Progenitor cell of endocrine pancreas (in vitro differentiated cells): Measurements from ENCODE around the gene ITGB8. TPM values are rescaled to one million over a fixed set of nuclear protein-coding genes. Genes with fewer than 3 reads are reported as not detected.

ENCODE experiments used
- DNase-seq: peaks from one replicate; pipeline ENCODE4 v3.0.0; 2021; ENCODE audit warnings: low spot score; ENCODE audit not compliant: unreplicated experiment
- H3K27ac Mint-ChIP-seq: 2 replicates; pipeline ENCODE4 v1.8.0; 2021; ENCODE audit warnings: mild to moderate bottlenecking, moderate library complexity, mixed read lengths
- H3K27me3 Mint-ChIP-seq: 2 replicates; pipeline ENCODE4 v1.8.0; 2021; ENCODE audit warnings: mixed read lengths
- H3K36me3 Mint-ChIP-seq: 2 replicates; pipeline ENCODE4 v1.8.0; 2022; ENCODE audit warnings: mixed read lengths; ENCODE audit not compliant: insufficient read depth
- H3K4me1 Mint-ChIP-seq: 2 replicates; pipeline ENCODE4 v1.8.0; 2021; ENCODE audit warnings: low read depth, mixed read lengths
- H3K4me3 Mint-ChIP-seq: 2 replicates; pipeline ENCODE4 v1.8.0; 2021; ENCODE audit warnings: low read depth, mild to moderate bottlenecking, moderate library complexity, mixed read lengths
- H3K9me3 Mint-ChIP-seq: 2 replicates; pipeline ENCODE4 v1.8.0; 2021; ENCODE audit warnings: low read depth, mixed read lengths
- total RNA-seq: library from RNA; stranded (reverse); gene quantifications from 2 replicates; pipeline ENCODE4 v1.2.1, GENCODE V29; 2021
- TF ChIP-seq, protein P1 (sequence below): fragments of 200-600 bp; sonication (generic); IDR thresholded peaks from one replicate; pipeline ENCODE4 v1.5.0; 2021; ENCODE audit warnings: antibody characterized with exemption, mild to moderate bottlenecking; ENCODE audit not compliant: unreplicated experiment

The ITGB8 gene
- total RNA-seq, 1 donor from 2014 or later: 37.2 TPM

DNA sequence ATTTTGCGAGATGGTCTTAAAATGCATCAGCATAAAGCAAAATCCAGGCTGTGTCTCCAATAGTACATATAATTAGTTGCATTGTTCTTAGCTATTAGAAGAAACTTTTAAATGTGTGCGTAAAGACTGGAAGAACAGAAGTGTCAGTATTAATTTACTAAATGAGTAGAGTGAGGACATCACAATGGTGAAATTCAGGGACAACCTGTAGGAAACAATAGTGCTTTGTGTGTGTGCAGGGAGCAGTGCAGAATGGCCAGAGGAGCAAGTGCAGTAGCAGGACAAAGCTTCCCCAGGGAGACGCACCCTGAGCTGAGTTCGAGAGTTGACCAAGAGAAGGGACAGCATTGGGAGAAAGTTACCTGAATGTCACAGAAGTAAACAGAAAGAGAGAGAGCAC, 13.7 kb downstream of the ITGB8 start:
- H3K36me3 Mint-ChIP-seq: peaks cover 24% of the 10 kb centered on the region
- no peak overlapping the region for H3K4me3 Mint-ChIP-seq
- H3K27me3 Mint-ChIP-seq: no peaks in the 10 kb centered on the region
- H3K27ac Mint-ChIP-seq: no peak overlapping the region
- no peak for DNase-seq
- H3K4me1 Mint-ChIP-seq: peaks cover 26% of the 10 kb centered on the region
- H3K9me3 Mint-ChIP-seq: no peaks in the 10 kb centered on the region
- TF ChIP-seq, protein P1, sequence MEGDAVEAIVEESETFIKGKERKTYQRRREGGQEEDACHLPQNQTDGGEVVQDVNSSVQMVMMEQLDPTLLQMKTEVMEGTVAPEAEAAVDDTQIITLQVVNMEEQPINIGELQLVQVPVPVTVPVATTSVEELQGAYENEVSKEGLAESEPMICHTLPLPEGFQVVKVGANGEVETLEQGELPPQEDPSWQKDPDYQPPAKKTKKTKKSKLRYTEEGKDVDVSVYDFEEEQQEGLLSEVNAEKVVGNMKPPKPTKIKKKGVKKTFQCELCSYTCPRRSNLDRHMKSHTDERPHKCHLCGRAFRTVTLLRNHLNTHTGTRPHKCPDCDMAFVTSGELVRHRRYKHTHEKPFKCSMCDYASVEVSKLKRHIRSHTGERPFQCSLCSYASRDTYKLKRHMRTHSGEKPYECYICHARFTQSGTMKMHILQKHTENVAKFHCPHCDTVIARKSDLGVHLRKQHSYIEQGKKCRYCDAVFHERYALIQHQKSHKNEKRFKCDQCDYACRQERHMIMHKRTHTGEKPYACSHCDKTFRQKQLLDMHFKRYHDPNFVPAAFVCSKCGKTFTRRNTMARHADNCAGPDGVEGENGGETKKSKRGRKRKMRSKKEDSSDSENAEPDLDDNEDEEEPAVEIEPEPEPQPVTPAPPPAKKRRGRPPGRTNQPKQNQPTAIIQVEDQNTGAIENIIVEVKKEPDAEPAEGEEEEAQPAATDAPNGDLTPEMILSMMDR: no peak

DNA sequence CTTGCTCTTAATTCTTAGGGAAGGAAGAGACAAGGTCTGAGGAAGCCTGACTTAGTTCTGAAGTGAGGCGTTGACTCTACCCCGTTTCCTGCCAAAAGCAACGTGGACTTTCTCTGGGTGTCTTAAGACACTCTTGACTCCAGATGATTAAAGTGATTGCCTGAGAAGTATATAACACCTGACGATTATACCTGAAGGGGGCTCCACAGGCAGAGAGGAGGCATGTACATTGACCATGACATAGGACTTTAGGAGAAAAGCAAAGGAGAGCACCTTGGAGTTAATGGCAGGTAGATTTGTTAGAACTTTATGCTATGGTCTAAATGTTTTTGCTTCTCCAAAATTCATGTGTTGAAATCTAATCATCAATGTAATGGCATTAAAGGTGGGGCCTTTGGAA, 15.9 kb downstream of the ITGB8 start:
- DNase-seq: no peak
- Mint-ChIP-seq H3K4me1 (peaks cover 11% of the 10 kb centered on the region), H3K27me3 (no peaks in the 10 kb centered on the region), H3K36me3 (peaks cover 13% of the 10 kb centered on the region), H3K27ac (no peak overlapping the region), H3K4me3 (no peak overlapping the region), H3K9me3 (no peaks in the 10 kb centered on the region)
- TF ChIP-seq, protein P1: no peak

DNA sequence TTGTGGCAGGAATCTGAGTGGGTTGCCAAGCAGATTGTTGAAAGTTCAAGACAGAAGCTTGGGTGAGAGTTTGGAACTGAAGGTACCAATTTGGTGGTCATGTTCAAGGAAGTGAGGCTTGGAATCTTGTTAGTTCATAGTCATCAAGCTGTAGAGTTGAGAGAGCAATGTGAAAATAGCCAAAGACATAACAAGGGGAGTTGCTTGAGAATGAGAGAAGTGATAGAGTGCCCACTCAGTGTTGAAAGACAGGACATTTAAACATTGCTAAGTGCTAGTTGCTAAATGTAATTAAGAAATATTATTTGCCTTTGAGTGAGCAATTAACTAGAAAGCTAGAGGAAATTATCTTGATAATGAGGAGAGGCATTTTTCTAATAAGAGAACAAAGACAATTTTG, 17.0 kb downstream of the ITGB8 start:
- Mint-ChIP-seq H3K9me3 (no peaks in the 10 kb centered on the region), H3K36me3 (peaks cover 18% of the 10 kb centered on the region), H3K27me3 (no peaks in the 10 kb centered on the region), H3K27ac (no peak overlapping the region), H3K4me1 (peaks cover 8% of the 10 kb centered on the region), H3K4me3 (no peak overlapping the region)
- TF ChIP-seq, protein P1: no peak
- no peak for DNase-seq

DNA sequence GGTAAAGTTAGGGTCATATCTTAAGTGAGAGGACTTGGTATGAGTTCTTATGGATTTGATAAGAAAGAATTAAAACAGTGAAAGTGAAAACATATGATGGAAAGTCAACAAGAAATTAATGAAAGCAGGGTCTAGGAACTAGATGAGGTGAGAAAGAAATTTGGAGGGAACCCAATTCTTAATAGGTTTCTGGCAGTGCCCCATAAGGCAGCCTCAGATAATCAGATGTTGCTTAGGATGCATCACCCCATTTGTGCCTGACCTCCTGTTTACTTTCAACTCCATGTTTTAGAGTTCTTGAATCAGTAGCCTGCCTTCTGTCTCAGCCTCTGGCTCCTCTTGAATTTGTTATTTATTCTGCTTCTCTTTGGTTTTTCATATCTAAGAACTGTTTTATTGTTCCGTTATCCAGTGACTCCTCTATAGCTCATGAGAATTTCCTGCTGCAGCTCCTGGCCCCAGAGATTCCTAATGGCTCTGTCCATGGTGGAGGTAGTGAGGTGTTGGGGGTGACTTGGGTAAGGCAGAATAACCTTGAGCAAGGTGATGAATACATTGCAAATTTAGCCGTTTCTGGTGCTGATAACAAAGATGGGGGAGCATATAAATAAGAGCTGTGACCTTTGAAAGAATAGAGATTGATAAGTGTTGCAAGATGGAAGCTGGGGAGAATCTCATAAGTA, 17.6 kb downstream of the ITGB8 start:
- no peak for DNase-seq
- no peaks in the 10 kb centered on the region for H3K27me3 Mint-ChIP-seq
- TF ChIP-seq, protein P1: no peak
- H3K4me1 Mint-ChIP-seq: peaks cover 7% of the 10 kb centered on the region
- peaks cover 20% of the 10 kb centered on the region for H3K36me3 Mint-ChIP-seq
- no peak overlapping the region for H3K27ac Mint-ChIP-seq
- peaks cover 4% of the 10 kb centered on the region for H3K9me3 Mint-ChIP-seq
- no peak overlapping the region for H3K4me3 Mint-ChIP-seq

DNA sequence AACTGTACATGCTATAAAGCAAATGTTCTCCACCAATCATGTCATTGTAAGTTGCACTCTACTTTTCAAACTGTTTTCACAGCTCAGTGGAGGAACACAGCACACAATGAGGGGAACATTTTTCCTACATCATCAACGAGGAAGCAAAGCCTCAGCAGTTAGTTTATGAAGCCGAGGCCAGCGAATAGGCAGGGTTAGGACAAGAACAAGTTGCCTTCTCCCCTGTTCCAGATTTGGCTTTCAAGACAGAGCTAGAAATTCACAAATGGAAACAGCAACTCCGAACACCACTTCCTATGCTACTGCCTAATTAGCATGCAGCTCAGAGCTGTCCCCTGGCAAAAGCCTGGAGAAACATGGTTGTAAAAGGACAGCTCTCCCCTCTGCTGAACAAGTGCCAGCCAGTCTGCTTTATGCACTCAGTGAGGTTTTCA, 19.8 kb downstream of the ITGB8 start:
- Mint-ChIP-seq H3K27me3 (no peaks in the 10 kb centered on the region), H3K4me1 (peaks cover 8% of the 10 kb centered on the region), H3K4me3 (no peak overlapping the region), H3K27ac (peak overlapping the region; percentile 42), H3K36me3 (peaks cover 23% of the 10 kb centered on the region), H3K9me3 (peaks cover 4% of the 10 kb centered on the region)
- TF ChIP-seq, protein P1: no peak
- DNase-seq: no peak
